GOT3 (cell line): Measurements from ENCODE around the gene ADARB1.

Experiments
- DNase-seq: peaks from one replicate; lab custom pipeline; 2025; ENCODE audit warnings: mixed read lengths; lab: John Stamatoyannopoulos, UW

The ADARB1 gene

DNA sequence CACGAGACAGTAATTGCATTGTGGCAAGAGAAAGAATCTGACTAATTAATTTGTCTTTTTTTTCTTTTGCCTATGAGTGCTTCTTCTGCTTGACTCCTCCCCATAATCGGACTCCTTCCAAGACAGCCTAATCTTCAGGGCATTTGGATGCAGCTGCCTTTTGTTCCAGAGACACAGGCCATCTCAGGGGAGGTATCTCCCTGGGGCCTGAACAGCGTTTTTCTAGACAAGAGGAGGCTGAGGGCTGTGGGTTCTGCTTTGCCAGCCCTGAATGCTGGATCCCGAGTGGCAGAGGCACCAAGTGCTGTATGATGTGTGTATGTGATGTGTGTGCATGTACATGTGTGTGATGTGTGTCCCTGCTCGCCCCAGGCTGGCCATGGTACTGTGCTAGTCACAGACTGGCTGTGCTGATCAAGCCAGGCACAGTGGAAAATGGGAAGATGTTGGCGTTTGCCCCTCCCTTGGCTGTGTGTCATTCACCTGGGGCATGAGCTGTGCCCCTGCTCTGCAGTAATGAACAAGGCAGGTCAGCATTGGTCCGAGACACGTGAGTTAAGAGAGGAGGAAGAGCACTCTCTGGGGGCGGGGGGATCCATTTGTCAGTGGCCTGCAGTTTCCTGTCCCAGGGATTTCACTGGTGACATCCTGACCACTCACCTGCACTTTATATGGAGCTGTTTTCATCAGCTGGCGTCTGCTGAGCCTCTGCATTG, 77.2 kb downstream of the ADARB1 start:
- no peak for DNase-seq

DNA sequence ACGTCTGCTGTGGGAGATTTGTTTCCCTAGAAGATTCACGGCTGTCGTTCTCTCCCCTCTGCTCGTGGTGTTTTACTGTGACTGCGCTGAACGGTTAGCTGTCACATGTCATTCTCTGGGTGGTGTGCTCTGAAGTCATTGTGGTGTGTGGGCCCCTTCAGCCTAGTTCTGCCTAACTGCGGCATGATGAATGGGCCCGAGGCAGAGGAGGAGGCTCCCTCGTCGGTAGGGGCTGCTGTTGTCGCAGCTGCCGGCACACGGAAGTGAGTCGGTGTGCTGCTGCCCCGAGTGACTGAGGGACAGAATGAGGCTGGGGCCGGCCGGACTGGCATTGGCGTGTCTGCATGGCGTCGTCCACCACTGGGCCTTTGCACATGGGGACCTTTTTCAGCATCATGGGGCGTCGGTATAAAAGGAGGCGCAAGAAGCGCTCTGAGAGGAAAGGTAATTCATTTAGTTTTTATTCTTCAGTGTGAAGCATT, 77.9 kb downstream of the ADARB1 start:
- no peak for DNase-seq

DNA sequence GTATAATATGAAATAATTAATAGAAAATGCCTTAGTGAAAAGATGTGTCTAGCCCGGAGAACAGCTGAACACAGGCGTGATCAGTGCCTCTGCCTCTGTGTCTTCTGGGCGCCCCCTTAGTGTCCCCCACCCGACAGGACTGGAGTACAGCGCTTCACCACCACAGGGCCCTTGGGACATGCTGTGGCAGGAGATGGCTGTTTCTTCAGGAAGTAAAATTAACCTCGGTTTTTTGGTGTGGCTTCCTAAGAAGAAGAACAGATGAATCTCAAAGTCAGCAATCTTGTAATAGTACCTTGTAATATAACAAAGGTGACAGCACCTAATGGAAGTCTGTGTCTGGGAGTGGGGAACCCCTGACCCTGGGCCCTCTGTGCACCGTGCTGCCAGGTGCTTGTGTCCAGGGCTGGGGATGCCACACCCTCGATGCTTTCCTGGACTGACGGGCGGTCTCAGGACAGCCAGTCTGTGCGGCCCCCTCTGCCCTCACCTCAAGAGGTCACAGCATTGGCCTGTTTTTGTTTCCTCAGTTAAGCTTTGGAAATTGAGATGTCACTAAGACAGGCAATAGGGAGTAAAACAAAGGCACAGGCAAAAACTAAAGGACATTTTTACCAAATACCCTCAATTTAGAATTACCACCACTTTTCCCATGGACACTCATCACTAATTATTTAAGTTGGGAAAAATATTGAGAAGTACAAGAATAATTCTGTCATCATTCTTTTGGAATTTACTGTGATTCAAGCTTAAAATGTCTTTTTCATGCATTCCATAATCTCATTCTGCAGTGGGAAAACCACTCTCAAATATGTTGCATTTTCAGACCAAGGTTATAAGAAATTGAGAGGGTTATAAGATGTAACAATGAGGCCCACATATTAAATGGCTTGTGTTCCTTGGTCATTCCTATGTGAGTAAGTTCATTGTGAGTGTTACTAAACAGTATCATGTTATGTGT, 79.3 kb downstream of the ADARB1 start:
- no peak for DNase-seq

DNA sequence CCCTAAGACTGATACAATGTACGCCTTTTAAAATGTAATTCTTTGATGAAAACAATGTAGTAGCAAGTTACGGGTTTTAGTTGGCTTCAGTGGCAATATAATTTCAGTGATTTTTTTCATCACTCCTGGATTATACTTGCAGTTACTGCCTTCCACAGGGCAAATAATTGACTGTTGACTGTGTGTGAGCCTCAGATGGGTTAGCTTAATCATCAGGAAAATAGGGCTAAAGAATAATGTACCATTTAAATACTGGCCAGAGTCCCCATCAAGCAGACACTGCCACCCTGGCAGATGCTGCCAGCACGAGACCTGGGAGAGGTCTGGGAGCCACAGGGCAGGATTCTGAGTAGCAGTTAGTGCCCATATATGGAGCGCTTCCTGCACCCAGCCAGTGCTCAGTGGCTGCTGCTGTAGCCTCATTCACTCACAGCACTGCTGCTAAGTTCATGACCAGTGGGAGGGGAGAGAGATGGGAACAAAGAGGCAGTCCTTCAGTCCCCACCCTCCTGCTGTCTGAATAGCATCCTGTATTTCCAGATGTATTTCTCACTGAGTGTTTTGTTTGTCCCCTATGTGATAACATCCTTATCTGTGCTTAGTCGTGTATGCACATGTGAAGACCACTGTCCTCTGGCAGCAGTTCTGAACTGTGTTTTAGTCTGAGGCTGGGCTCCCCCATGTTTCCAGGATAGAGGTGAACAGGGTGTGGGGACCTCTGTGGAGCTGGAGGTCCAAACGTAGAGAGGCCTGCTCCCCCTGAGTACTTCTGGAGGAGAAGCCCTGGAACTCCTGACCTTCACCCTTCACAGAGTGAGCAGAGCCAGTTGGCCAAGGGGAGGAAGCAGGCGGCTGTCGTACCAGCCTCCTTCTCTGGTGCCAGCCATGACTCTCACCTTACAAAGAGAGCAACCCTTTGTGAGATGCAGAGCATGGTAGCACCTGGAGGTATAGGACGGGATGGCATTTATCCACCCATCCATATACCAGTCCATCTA, 80.4 kb downstream of the ADARB1 start:
- DNase-seq = no peak

DNA sequence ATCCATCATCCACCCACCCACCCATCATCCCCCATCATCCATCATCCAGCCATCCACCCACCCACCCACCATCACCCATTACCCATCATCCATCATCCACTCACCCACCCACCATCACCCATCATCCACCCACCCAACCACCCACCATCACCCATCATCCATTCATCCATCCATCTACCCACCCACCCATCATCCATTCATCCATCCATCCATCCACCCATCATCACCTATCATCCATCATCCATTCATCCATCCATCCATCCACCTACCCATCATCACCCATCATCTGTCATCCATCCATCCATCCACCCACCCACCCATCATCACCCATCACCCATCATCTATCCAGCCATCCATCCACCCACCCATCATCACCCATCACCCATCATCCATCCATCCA, 81.5 kb downstream of the ADARB1 start:
- DNase-seq = no peak

DNA sequence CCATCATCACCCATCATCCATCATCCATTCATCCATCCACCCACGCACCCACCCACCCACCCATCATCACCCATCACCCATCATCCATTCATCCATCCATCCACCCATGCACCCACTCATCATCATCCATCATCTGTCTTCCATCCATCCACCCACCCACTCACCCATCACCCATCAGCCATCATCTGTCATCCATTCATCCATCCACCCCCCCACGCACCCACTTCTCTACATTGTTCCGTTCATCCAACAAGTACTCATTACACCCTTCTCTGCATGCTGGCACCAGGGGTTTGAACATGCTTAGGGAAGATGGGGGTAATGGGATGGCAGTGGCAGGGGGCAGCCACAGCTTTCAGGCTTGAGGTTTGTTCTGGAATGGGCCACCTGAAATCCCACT, 82.1 kb downstream of the ADARB1 start:
- no peak for DNase-seq

DNA sequence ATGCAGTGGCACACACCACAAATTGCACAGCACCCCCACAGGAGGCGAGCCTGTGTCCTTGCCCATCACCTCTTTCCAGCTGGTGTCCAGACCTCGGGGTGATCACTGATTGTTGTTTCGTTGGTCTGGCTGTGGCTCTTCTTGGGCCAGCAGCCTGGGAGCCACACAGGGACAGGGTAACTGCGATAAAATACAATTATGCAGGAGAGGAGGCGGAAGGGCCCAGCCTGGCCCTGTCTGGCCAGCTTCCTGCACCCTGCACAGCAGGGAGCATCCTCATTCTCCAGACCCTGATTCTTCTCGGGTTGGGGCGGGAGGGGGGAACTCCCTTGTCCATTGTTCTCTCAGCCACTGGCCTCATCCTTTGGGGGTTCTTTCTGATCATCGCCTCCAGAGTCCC, 83.6 kb downstream of the ADARB1 start:
- DNase-seq = no peak

DNA sequence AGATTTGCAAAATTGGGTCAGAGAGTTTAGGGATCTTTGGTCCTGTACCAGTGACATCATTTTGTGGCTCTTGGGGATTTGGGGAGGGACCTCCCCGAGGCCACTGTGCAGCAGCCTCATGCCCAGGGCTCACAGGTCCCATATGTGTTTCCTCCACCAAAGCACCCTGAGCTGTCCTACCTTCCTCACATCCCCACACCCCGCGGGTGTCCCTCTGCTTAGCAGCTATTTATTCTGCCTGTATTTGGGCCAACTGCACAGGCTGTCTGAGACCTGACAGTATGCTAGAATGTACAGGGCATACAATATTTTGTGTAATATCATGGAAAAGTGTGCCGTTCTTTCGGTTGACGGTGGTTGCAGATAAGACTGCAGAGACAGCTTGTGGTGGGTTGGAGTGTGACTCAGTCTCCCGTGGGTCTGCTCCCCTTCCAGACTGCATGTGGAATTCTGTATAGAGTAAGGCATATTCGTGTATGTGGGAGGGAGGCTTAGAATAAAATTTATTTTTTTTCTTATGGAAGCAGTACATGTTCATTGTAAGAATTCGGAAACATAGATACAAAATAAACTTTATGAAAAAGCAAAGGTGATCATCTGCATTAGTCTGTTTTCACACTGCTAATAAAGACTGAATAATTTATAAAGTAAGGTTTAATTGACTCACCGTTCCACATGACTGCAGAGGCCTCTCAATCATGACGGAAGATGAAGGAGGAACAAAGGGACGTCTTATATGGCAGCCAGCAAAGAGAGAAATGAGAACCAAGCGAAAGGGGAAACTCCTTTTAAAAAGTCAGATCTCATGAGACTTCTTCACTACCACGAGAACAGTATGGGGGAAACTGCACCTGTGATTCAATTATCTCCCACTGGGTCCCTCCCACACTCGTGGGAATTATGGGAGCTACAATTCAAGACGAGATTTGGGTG, 84.4 kb downstream of the ADARB1 start:
- DNase-seq = no peak

DNA sequence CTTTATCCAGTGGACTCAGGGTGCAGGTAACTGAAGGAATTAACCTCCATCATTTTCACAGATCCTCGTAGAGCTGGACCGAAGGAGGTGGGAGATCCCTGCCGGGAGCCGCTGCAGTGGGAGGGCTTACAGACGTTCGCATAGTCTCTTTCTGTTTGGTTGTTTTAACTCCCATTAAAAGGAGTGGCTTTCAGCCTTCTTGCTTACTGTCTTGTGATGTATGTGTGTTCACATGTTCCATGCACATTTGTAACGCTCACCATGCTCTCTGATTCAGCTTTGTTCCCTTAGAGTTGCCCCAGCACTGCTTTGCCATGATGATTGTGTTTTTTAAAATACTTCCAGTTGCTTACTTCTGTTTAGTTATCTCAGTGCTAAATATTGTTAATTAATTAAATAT, 85.8 kb downstream of the ADARB1 start:
- DNase-seq = no peak

DNA sequence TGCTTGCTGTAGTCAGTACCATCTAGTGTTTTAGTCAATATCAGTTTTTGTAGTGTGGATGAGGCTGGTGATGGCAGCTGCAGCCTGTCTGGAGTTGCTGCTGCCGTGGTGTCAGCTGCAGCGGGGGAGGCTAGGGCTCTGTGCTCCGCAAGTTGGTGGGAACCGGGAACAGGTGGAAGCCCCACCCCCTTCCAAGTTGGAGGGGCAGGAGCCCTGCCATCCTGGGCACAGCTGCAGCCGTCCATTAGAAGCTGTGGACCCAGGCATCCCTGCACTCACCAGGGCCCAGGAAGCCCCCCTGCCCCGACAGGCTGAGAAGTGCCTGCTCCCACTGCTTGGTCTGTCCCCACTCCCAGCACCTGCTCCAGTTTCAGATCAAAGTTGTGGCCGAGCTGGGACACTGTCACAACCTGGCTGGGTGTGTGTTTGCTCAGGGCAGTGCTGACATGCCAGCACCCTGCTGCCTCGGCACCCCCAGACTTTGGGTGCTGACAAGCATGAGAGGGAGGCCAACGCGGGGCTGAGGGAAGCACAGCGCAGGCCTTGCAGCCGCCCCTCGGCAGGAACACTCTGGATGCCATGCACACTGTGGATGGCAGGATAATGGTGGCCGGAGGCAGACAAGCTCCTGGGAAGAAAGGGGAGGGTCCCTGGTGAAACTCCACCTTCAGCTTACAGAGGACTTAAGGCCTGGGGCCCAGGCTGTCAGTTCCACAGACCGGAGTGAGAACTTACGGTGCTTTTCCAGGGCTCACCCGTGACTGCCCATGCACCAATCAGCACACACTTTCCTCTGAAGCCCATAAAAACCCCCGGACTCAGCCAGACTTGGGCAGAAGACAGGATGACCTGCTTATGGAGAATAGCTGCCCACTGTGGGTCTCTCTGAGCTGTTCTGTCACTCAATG, 86.9 kb downstream of the ADARB1 start:
- no peak for DNase-seq

DNA sequence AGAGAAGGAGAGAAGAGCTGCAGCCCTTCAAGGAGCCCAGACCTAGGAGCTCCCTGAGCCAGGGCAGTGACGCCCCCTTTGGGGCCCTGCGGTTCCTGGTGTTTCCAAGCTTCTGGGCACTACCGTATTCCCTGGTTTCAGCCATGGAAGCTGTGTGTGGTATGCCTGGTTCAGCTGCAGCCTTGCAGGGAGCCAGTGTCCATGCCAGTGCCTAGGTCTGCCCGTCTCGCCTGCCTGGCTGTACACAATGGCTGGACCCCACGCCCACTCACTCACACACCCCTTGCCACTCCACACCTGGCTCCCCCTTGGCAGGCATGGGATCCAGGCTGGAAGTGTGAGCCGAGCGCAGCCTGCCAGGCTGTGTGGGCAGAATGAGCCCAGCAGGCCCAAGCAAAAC, 87.7 kb downstream of the ADARB1 start:
- no peak for DNase-seq

DNA sequence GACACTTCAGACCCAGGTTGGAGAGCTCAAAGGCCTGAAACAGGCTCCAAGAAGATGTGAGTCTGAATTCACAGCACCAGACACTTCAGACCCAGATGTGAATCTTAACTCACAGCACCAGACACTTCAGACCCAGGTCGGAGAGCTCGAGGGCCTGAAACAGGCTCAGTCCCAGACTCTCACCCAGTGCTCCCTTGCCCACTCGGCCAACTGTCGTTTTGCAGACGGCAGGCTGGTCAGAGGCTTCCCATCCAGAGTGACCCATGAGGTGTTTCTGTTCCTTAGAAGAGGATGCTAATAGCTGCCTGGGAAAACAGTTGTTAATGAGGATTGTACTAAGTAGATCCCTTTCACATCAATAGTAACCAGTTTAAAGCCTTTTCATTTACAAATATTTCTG, 88.4 kb downstream of the ADARB1 start:
- no peak for DNase-seq

DNA sequence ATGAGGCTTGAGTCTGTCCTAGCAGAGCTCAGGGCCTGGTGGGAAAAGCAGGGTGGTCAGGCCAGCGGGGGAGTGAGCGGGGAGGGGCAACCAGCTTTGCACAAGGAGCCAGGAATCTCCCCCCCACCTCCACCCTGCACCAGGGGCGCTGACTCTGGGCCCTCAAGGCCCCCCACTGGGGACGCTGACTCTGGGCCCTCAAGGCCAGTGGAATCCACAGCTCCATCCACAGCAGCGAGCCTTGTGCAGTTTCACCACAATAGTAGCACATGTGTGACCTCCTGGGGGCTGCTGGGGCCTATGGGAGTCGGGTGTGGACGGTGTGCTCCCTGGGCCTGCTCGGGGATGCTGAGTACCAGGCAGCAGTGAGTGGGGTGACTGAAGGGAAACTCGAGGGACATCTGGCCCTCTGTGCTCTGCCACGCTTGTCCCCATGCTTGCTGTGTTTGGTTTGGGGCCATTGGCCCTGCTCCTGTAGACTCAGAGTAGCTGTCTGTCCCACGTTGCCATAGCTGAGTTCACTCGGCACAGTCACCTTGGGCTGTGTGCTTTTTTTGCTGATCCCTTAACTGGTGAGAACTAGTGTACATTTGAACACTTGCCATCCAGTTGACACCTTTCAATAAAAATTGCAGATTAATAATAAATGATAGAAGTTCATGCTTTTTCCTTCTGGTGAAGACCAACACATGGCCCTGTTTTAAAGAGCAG, 89.2 kb downstream of the ADARB1 start:
- DNase-seq = no peak

DNA sequence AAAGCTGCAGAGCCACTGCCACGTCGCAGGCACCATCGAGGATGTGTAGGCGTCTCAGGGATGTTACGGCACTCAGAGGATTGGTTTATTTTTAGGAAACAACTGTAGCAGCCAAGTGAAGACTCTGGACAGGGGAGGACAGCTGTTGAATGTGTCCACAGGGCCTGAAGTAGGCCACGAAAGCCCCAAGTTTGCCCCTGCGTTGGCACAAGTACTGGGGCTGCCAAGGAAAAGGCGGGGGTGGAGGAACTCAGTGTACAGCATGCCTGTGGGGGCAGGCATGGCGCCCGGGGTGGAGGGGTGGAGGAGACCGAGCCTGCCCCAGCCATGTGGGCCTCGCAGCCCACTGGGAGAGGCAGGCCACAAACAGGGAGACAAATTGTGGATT, 89.7 kb downstream of the ADARB1 start:
- no peak for DNase-seq

DNA sequence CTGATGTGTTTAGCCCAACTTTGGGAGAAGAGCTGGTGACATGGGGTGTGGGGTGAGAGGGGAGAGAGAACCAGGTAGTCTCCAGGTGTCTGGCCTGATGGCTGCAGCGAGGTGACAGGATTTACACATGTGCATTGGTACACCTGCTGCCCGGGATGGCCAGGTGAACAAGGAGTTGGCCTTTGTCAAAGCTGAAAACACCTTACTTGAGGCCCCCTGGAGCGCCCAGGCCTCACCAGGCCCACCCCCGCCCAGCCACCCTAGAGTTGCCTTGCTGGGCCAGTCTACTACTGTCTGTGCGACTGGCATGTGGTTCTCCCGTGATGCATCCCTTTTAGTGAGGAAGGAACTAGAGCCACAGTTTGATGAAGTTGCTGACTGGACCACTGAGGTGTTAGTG, 90.5 kb downstream of the ADARB1 start:
- no peak for DNase-seq

DNA sequence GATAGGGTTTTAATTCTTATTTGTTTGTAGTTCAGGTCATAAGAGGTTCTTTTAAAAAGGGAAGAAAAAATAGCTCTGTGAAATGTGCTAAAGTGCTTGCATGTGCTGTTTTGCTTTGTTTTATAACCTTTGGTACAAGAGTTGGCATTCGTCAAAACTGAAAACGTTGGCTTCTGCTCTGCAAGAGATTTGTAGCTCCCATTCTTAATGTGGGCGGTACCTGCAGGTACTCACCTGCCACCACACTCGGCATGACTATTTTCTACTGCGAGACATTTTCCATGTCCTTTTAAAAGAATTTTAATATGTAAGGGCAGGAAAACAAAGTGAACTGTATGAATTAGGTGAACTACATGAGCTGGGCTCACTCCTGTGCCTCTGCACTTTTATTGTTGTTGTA, 92.6 kb downstream of the ADARB1 start:
- no peak for DNase-seq

DNA sequence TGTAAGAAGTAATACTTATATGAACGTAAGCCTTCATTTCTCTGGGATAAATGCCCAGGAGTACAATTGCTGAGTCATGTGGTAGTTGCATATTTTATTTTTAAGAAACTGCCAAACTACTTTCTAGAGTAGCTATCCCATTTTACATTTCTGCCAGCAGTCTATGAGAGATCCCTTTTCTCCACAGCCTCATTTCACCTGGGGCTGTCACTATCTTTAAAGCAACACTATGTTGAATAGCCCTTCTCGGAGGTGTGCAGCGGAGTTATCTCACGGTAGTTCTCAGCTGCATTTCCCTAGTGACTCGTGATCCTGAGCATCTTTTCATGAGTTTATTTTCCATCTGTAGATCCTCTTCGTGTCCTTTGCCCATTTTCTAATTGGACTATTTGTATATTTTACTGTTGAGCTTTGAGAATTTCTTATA, 93.4 kb downstream of the ADARB1 start:
- no peak for DNase-seq

DNA sequence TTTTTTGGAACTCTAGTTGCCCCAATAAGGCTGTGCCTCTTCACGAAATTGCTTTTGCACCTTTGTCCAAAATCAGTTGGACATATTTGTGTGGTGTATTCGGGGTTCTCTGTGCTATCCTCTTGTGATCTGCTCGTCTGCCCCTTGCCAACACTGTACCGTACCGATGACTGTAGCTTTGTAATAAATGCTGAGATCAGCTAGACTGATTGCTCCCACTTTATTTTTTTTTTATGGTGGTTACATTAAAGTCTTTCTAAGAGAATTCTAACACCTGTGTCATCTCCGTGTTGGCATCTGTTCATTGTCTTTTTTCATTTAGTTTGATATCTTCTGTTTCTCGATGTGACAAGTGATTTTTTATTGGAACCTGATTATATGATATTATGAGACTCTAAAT, 94.1 kb downstream of the ADARB1 start:
- DNase-seq = no peak

DNA sequence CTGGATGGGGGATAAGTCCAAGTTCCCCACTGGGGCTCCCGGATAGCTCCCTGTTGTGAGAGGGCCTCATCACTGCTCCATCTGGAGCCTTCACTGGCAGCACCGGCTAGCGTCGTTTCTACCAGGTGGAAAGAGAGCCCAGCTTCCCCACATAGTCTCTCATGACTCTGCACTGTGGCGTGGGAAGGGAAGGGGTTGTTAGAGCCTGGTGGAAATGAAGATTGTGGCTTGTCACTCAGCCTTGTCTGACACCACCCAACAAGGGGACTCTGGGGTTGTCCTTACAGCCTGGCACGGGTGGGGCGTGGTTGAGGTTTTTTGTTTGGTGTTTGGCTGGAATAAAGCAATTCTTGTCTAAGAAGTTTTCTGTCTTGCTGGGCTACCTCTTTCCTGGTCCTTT, 94.6 kb downstream of the ADARB1 start:
- no peak for DNase-seq
